Measurements from ENCODE around the gene TMEM106C. TPM values are rescaled to one million over a fixed set of nuclear protein-coding genes. Genes with fewer than 3 reads are reported as not detected.
A peak's percentile ranks its signal among the peaks of the same experiment; 100 is the strongest.

TMEM106C gene
- total RNA-seq, 1 donor from 2014 or later = 88.5 TPM

- FAIRE-seq (peak; percentile 47), DNase-seq (ENCODE audit: low read depth) (no peak)
- TF ChIP-seq CTCF (IDR thresholded peaks at IDR 0.05; ENCODE audit: insufficient read depth, low read length, severe bottlenecking) = no peak
- Histone ChIP-seq H3K36me3 (ENCODE audit: control insufficient read depth, insufficient read depth, low read length) (no peaks in the 10 kb centered on the region), H3K27me3 (ENCODE audit: control insufficient read depth, insufficient read depth, low read length) (peaks cover 10% of the 10 kb centered on the region), H3K4me3 (ENCODE audit: low read depth, low read length) (no peak overlapping the region)
Measured at GRCh38 chr12:47992776-47993175, 29.4 kb downstream of the TMEM106C start.

DNA sequence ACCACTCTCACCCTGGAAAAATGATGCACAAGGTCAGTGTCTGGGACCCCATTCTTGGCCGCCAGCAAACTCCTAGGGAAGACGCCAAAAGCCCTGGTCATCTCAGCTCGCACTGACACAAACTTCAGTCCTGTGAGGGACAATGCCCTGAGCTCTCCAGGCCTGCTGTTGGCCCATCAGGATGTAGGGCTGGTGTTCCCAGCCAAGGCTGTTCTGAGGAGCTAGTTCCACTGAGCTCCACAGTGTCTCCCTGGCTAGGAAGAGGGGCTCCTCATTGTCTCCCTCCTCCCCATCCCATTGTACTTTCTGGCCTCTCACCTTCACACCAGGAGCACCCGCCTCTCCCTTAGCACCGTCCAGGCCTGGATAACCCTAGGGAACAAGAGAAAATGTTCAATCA, 30.1 kb downstream of the TMEM106C start:
- Histone ChIP-seq H3K36me3 (ENCODE audit: control insufficient read depth, insufficient read depth, low read length) (no peaks in the 10 kb centered on the region), H3K4me3 (ENCODE audit: low read depth, low read length) (no peak overlapping the region), H3K27me3 (ENCODE audit: control insufficient read depth, insufficient read depth, low read length) (peaks cover 12% of the 10 kb centered on the region)
- no peak for TF ChIP-seq CTCF (IDR thresholded peaks at IDR 0.05; ENCODE audit: insufficient read depth, low read length, severe bottlenecking)
- DNase-seq (ENCODE audit: low read depth) (no peak), FAIRE-seq (peak; percentile 28)

DNA sequence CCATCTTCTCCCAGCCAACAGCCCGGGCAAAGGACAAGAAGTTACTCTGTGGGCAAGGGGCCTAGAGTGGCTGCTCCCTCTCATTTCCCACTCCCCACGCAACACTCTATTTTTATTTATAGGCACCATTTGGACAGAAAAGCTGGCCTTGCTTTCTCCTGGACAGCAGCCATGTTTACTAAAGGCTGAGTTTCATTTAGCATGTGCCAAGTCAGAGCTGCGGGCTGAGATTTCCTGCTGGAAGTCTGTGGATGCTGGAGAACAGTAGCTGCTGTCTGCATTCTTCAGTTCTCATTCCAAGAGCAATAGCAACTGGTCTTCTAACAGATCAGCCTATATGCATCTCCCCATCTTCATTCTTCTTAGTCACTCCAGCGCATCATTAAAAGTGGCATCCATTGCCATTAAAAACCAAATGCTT, 32.6 kb downstream of the TMEM106C start:
- no peak overlapping the region for H3K4me3 ChIP-seq (ENCODE audit: low read depth, low read length)
- FAIRE-seq (peak; percentile 80), DNase-seq (ENCODE audit: low read depth) (no peak)
- H3K27me3 ChIP-seq (ENCODE audit: control insufficient read depth, insufficient read depth, low read length) = peaks cover 9% of the 10 kb centered on the region
- TF ChIP-seq CTCF (IDR thresholded peaks at IDR 0.05; ENCODE audit: insufficient read depth, low read length, severe bottlenecking) = no peak
- no peaks in the 10 kb centered on the region for H3K36me3 ChIP-seq (ENCODE audit: control insufficient read depth, insufficient read depth, low read length)

DNA sequence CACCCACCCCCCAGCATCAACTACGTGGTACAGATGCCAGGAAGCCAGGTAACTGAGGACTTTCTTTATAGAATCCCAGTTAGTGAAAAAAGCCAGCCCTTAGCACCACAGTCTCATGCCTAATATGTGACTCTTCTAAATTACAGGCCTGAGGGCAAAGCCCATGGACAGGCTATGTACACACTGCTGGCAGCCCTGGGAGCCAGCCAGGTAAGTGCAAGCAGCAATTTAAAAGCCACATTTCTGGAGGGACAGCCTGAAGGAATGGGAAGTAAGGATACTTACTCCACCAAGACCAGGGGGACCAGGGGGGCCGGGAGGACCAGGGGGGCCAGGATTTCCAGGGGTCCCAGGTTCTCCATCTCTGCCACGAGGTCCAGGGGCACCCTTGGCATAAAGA, 33.9 kb downstream of the TMEM106C start:
- Histone ChIP-seq H3K4me3 (ENCODE audit: low read depth, low read length) (no peak overlapping the region), H3K27me3 (ENCODE audit: control insufficient read depth, insufficient read depth, low read length) (peaks cover 8% of the 10 kb centered on the region), H3K36me3 (ENCODE audit: control insufficient read depth, insufficient read depth, low read length) (no peaks in the 10 kb centered on the region)
- FAIRE-seq = no peak
- TF ChIP-seq CTCF (IDR thresholded peaks at IDR 0.05; ENCODE audit: insufficient read depth, low read length, severe bottlenecking) = no peak
- no peak for DNase-seq (ENCODE audit: low read depth)

DNA sequence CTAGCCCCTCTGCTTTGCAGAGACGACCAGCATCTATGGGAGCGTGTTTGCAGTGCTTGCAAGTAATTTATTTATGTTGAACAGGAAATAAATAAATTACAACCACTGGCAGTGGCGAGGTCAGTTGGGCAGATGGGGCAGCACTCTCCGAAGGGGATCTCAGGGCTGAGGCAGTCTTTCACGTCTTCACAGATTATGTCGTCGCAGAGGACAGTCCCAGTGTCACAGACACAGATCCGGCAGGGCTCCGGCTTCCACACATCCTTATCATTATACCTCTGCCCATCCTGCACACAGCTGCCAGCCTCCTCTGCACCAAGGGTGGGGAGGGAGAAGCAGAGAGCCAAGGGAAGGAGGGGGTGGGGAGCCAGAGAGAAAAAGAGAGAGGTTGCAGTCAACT, 36.4 kb downstream of the TMEM106C start:
- Histone ChIP-seq H3K4me3 (ENCODE audit: low read depth, low read length) (no peak overlapping the region), H3K27me3 (ENCODE audit: control insufficient read depth, insufficient read depth, low read length) (peaks cover 26% of the 10 kb centered on the region), H3K36me3 (ENCODE audit: control insufficient read depth, insufficient read depth, low read length) (no peaks in the 10 kb centered on the region)
- DNase-seq (ENCODE audit: low read depth) (no peak), FAIRE-seq (no peak)
- TF ChIP-seq CTCF (IDR thresholded peaks at IDR 0.05; ENCODE audit: insufficient read depth, low read length, severe bottlenecking) = no peak

DNA sequence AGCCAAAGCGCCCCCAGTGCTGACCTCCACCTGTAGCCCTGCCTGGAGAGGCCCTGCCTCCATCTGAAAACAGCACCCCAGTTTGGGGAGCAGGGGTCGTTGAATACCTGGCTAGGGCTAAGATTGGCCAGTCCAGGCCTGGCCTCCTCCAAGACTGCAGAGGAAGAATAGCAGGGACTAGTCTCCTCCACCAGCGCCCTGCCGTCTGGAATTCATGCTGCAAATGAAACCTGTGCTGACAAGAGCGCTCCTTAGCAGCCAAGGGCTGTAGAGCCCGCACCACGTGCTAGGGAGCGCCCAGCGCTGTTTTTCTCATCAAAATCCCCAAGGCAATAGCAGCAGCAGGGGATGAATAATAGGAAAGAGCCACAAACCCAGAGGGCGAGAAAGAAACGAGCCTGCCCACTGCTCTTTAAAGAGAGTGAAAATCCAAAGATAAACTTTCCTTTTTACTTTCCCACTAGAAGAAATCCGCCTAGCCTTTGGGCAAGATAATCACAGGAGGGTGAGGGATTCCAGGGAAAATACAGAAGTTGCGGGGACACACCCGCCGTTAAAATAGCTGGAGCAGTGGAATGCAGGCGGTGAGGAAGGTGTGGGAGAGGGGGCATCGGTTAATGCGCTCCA, 37.6 kb downstream of the TMEM106C start:
- peak; percentile 41 for TF ChIP-seq CTCF (IDR thresholded peaks at IDR 0.05; ENCODE audit: insufficient read depth, low read length, severe bottlenecking)
- Histone ChIP-seq H3K27me3 (ENCODE audit: control insufficient read depth, insufficient read depth, low read length) (peaks cover 38% of the 10 kb centered on the region), H3K36me3 (ENCODE audit: control insufficient read depth, insufficient read depth, low read length) (no peaks in the 10 kb centered on the region), H3K4me3 (ENCODE audit: low read depth, low read length) (peak overlapping the region; percentile 43)
- peak; percentile 90 for DNase-seq (ENCODE audit: low read depth)
- FAIRE-seq = no peak

Data from bronchial epithelial cell (primary cell).